ENCODE data around the gene SHISAL2A. TPM values are rescaled to one million over a fixed set of nuclear protein-coding genes. Genes with fewer than 3 reads are reported as not detected.

Gene SHISAL2A
- 1.3 TPM for total RNA-seq

- intact Hi-C loops (cut with DNase I) = no loop called here
- ATAC-seq (peak; percentile 46), DNase-seq (ENCODE audit: low spot score) (peak; percentile 61)
Measured at GRCh38 chr1:52632732-52633290, at the start of gene SHISAL2A. Gene SHISAL2A (plus strand): TSS chr1:52633168. CDS start chr1:52633494, 326 bp downstream.

- DNase-seq (ENCODE audit: low spot score) (no peak), ATAC-seq (no peak)
- intact Hi-C loops (cut with DNase I) = no loop called here
Measured at GRCh38 chr1:52585474-52585873, 47.5 kb upstream of the SHISAL2A start.

GRCh38 chr1:52588027-52588426 is 44.9 kb upstream of the SHISAL2A start:
- intact Hi-C loops (cut with DNase I) = no loop called here
- DNase-seq (ENCODE audit: low spot score) (no peak), ATAC-seq (no peak)

GRCh38 chr1:52588535-52588934 is 44.4 kb upstream of the SHISAL2A start:
- ATAC-seq (no peak), DNase-seq (ENCODE audit: low spot score) (no peak)
- intact Hi-C loops (cut with DNase I) = no loop called here

- no peak for ATAC-seq
- DNase-seq (ENCODE audit: low spot score) = no peak
- intact Hi-C loops (cut with DNase I) = no loop called here
Measured at GRCh38 chr1:52590266-52590665, 42.7 kb upstream of the SHISAL2A start.

- intact Hi-C loops (cut with DNase I) = no loop called here
- DNase-seq (ENCODE audit: low spot score) (no peak), ATAC-seq (no peak)
Measured at GRCh38 chr1:52592637-52593323, 40.2 kb upstream of the SHISAL2A start.

GRCh38 chr1:52593495-52593894 is 39.5 kb upstream of the SHISAL2A start:
- ATAC-seq = no peak

GRCh38 chr1:52595061-52595460 is 37.9 kb upstream of the SHISAL2A start:
- intact Hi-C loops (cut with DNase I) = no loop called here
- ATAC-seq = no peak
- no peak for DNase-seq (ENCODE audit: low spot score)

More at GRCh38 chr1:52593495-52593894, 39.5 kb upstream of the SHISAL2A start:
- no peak for DNase-seq (ENCODE audit: low spot score)
- intact Hi-C loops (cut with DNase I) = no loop called here

GRCh38 chr1:52597912-52598311 is 35.1 kb upstream of the SHISAL2A start:
- intact Hi-C loops (cut with DNase I) = no loop called here
- DNase-seq (ENCODE audit: low spot score) = no peak
- ATAC-seq = no peak

- ATAC-seq (no peak), DNase-seq (ENCODE audit: low spot score) (no peak)
- intact Hi-C loops (cut with DNase I) = no loop called here
Measured at GRCh38 chr1:52598729-52599128, 34.2 kb upstream of the SHISAL2A start.

- DNase-seq (ENCODE audit: low spot score) = no peak
Measured at GRCh38 chr1:52599236-52599635, 33.7 kb upstream of the SHISAL2A start.

GRCh38 chr1:52600533-52601179 is 32.3 kb upstream of the SHISAL2A start:
- DNase-seq (ENCODE audit: low spot score) (no peak), ATAC-seq (no peak)
- intact Hi-C loops (cut with DNase I) = no loop called here

More at GRCh38 chr1:52599236-52599635, 33.7 kb upstream of the SHISAL2A start:
- no peak for ATAC-seq
- intact Hi-C loops (cut with DNase I) = no loop called here

- DNase-seq (ENCODE audit: low spot score) (no peak), ATAC-seq (no peak)
- intact Hi-C loops (cut with DNase I) = no loop called here
Measured at GRCh38 chr1:52601519-52601918, 31.4 kb upstream of the SHISAL2A start.

GRCh38 chr1:52601991-52602855 is 30.7 kb upstream of the SHISAL2A start, which contains the start of gene GPX7:
Gene GPX7 (plus strand): TSS chr1:52602371. CDS start chr1:52602410, 39 bp downstream.
- intact Hi-C loops (cut with DNase I) = no loop called here
- ATAC-seq (peak; percentile 60), DNase-seq (ENCODE audit: low spot score) (peak; percentile 67)

- intact Hi-C loops (cut with DNase I) = no loop called here
- no peak for DNase-seq (ENCODE audit: low spot score)
Measured at GRCh38 chr1:52602856-52603600, 29.9 kb upstream of the SHISAL2A start.

GRCh38 chr1:52603630-52604029 is 29.3 kb upstream of the SHISAL2A start:
- ATAC-seq = no peak
- no peak for DNase-seq (ENCODE audit: low spot score)
- intact Hi-C loops (cut with DNase I) = no loop called here

More at GRCh38 chr1:52602856-52603600, 29.9 kb upstream of the SHISAL2A start:
- ATAC-seq = peak; percentile 46

- DNase-seq (ENCODE audit: low spot score) = no peak
- no peak for ATAC-seq
- intact Hi-C loops (cut with DNase I) = no loop called here
Measured at GRCh38 chr1:52604063-52604770, 28.8 kb upstream of the SHISAL2A start.

Data from sciatic nerve (tissue), 2 donors.